Stimulated activated CD8-positive, alpha-beta memory T cell treated with anti-CD3 and anti-CD28 coated beads, Interleukin-15, amount 100 ng/mL, for 4 hours (primary cell): ENCODE measurements around the gene TBC1D10B.
"Not testable (repeated sequence)": the region's sequence is repeated elsewhere in the genome, so short reads cannot be mapped to it uniquely, and the experiment has no call there.

Experiments used
- DNase-seq, 2 donors: peaks; one replicate each; pipeline ENCODE4 v3.0.0-alpha.2; 2020; ENCODE audit warnings: low read depth in 2 of 2

Gene TBC1D10B

DNA sequence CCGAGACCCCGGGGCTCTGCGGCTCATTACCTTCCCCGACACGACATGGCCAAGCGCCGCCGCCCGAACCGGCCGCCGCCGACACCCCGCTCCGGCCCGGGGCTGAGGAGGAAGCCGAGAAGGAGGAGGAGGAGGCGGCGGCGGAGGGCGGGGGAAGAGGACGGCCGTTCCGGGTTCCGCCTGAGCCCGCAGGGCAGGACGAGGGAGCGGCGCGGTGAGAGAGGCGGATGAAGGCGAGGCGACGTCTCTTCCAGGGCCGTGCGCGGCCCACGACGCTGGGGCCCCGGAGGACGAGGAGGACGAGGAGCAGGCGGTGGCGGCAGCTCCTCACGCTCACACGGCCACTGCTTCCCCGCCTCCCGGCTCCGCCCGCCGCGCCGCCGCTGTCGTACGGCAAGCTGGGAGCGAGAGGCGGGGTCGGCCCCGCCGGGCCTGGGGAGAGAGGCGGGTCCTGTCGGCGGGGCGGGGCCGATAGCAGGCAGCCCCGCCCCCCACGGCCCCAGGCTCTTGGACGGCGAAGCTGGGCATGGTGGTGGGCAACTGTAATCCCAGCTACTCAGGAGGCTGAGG, 35.2 kb downstream of the TBC1D10B start:
- DNase-seq: peak; percentile 63 to 72

- peak; percentile 64 to 73 for DNase-seq
These were observed 35.8 kb downstream of the TBC1D10B start for GRCh38 chr16:30334473-30334989.

DNA sequence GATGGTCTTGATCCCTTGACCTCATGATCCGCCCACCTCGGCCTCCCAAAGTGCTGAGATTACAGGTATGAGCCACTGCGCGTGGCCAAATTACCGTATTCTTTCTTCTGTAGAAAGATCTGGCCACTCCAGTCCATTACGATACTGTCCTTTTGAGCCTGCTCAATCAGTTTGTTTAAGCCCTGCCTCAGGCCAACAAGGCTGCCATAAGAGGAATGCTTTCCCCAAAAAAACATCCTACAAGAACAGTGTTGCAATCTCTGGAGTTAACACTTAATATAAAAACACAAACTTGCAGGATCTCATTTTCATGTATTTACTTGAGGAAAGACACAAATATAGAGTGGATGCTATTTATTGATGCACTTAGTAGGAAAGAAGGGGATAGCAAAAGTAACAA, 46.1 kb downstream of the TBC1D10B start:
- DNase-seq: not testable (repeated sequence)

DNA sequence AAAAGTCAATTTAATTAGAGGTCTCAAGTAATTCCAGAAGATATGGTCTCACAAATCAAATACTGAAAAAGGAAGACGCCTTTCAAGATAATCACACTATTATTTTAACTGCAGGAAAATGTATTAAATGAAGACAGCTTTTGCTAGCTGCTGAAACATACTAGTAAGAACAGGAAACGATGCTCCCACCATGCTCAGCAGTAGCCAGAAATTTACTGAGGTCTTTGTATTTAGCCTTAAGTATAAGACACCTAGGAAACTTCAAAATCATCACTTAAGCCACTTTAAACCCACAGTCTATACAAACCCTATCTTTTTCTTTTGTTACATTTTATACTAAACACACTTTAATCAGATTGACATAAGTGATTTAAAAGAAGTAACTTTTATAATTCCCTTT, 51.6 kb downstream of the TBC1D10B start:
- not testable (repeated sequence) for DNase-seq

DNA sequence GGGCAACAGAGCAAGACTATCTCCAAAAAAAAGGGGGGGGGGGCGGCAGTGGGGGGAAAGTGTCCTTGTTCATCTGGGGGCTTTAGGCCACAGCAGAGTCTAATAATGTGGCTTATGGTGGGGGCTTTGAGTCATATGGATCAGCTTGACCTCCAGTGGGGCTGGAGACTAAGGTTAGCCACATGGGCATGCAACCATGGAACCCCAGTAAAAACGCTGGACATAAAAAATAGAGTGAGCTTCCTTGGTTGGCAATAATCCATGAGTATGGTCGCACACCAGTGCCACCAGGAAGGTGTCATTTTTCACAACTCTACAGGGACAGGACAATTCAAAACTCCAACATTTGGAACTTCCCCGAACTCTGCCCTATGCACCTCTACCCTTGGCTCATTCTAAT, 59.4 kb downstream of the TBC1D10B start:
- not testable (repeated sequence) for DNase-seq

DNA sequence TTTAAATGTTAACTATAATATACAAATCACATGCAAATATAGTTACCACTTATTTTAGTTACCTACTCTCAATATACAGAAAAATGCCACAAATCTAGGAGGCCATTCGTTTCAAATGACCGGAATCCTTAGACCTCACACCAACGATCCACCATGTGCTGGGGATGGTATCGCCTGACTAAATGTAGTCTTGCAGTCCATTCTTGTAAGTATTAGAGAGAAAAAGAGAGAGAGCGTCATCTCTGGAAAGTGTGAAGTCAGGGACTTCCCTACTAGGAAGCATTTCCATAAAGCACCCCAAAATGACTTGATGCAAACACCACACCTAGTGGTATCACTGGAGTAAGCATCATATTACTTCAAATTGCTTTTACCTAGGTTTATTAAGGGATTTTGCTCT, 61.0 kb downstream of the TBC1D10B start:
- not testable (repeated sequence) for DNase-seq
